Hepatocyte (in vitro differentiated cells): Measurements from ENCODE around the gene PDGFA. TPM values are rescaled to one million over a fixed set of nuclear protein-coding genes. Genes with fewer than 3 reads are reported as not detected.

ENCODE experiments used
- DNase-seq: peaks from one replicate; pipeline ENCODE4 v3.0.0-alpha.2; 2016; ENCODE audit warnings: low spot score
- H2AFZ ChIP-seq: fragments of 200-600 bp; sonication (generic); 2 replicates; pipeline ENCODE4 v1.6.0; 2016; ENCODE audit warnings: antibody characterized with exemption, mild to moderate bottlenecking
- H3K27ac ChIP-seq: fragments of 200-600 bp; sonication (generic); 2 replicates; pipeline ENCODE4 v1.5.1; 2016; ENCODE audit warnings: mild to moderate bottlenecking
- H3K27me3 ChIP-seq: fragments of 200-600 bp; sonication (generic); 2 replicates; pipeline ENCODE4 v1.6.1; 2016
- H3K36me3 ChIP-seq: fragments of 200-600 bp; sonication (generic); replicated peaks from 2 replicates; pipeline ENCODE4 v1.5.1; 2016; ENCODE audit warnings: low read depth; ENCODE audit not compliant: insufficient read depth
- H3K4me1 ChIP-seq: fragments of 200-600 bp; sonication (generic); 2 replicates; pipeline ENCODE4 v1.5.1; 2016; ENCODE audit warnings: mild to moderate bottlenecking, moderate library complexity; ENCODE audit not compliant: insufficient read depth
- H3K4me2 ChIP-seq: fragments of 200-600 bp; sonication (generic); 2 replicates; pipeline ENCODE4 v1.6.0; 2016
- H3K4me3 ChIP-seq: fragments of 200-600 bp; sonication (generic); 2 replicates; pipeline ENCODE4 v1.5.1; 2016; ENCODE audit warnings: mild to moderate bottlenecking
- H3K79me2 ChIP-seq: fragments of 200-600 bp; sonication (generic); 2 replicates; pipeline ENCODE4 v1.6.0; 2017; ENCODE audit warnings: mild to moderate bottlenecking
- H3K9me2 ChIP-seq: fragments of 200-600 bp; sonication (generic); replicated peaks from 2 replicates; pipeline ENCODE4 v1.6.0; 2017; ENCODE audit warnings: mild to moderate bottlenecking; ENCODE audit not compliant: insufficient read depth
- H3K9me3 ChIP-seq: fragments of 200-600 bp; sonication (generic); 2 replicates; pipeline ENCODE4 v1.5.1; 2016; ENCODE audit warnings: low read depth, mild to moderate bottlenecking
- H4K20me1 ChIP-seq: fragments of 200-600 bp; sonication (generic); 2 replicates; pipeline ENCODE4 v1.6.0; 2016; ENCODE audit warnings: mild to moderate bottlenecking; ENCODE audit not compliant: insufficient read depth, poor library complexity, severe bottlenecking
- CTCF ChIP-seq: fragments of 200-600 bp; sonication (generic); IDR thresholded peaks from 2 replicates; pipeline ENCODE4 v1.5.1; 2016; ENCODE audit warnings: antibody characterized with exemption, mild to moderate bottlenecking; ENCODE audit not compliant: poor library complexity
- EZH2 ChIP-seq: fragments of 200-600 bp; sonication (generic); IDR thresholded peaks from 2 replicates; pipeline ENCODE4 v1.6.1; 2016; ENCODE audit warnings: antibody characterized with exemption, mild to moderate bottlenecking, borderline replicate concordance
- EZH2phosphoT487 ChIP-seq: fragments of 200-600 bp; sonication (generic); IDR thresholded peaks from one replicate; pipeline ENCODE4 v1.6.1; 2018; ENCODE audit warnings: antibody characterized with exemption, mild to moderate bottlenecking, low read depth, moderate library complexity; ENCODE audit not compliant: unreplicated experiment, severe bottlenecking
- WGBS: methylation state at CpG from one replicate; pipeline ENCODE4 v1.1.6; 2016; ENCODE audit warnings: low lambda C conversion rate; ENCODE audit errors: missing lambda C conversion rate; 5-methylcytosine and 5-hydroxymethylcytosine counted together
- polyA plus RNA-seq: library from polyadenylated mRNA; unstranded; fragments of >200 nt; fragmentation: Nextera tagmentation; extraction: Ambion mirVana; gene quantifications from 2 replicates; pipeline ENCODE4 v1.2.1, GENCODE V29; 2016
- total RNA-seq: library from RNA; depleted of rRNA; stranded (reverse); fragments of >200 nt; gene quantifications from 2 replicates; pipeline ENCODE4 v1.2.3, GENCODE V29; 2014

PDGFA gene
- total and polyA plus RNA-seq, 2 experiments from 2014 or later: 30.7 to 63.1 TPM

- TF ChIP-seq EZH2 (no peak), EZH2phosphoT487 (no peak), CTCF (no peak)
- H3K4me3 ChIP-seq: no peak overlapping the region
- 100% methylated on average over 1 of the region's 1 CpG for WGBS
These were observed 46.5 kb upstream of the PDGFA start for GRCh38 chr7:566100-566499.

GRCh38 chr7:564176-564865 is 44.7 kb upstream of the PDGFA start:
- no peak overlapping the region for H3K27ac ChIP-seq
- H3K27me3 ChIP-seq: no peaks in the 10 kb centered on the region
- no peaks in the 10 kb centered on the region for H3K9me2 ChIP-seq
- no peak overlapping the region for H3K4me3 ChIP-seq
- no peak for DNase-seq
- H3K4me2 ChIP-seq: no peak overlapping the region
- H4K20me1 ChIP-seq: no peaks in the 10 kb centered on the region
- TF ChIP-seq EZH2phosphoT487 (no peak), CTCF (no peak), EZH2 (no peak)
- no peaks in the 10 kb centered on the region for H3K36me3 ChIP-seq
- no peaks in the 10 kb centered on the region for H3K79me2 ChIP-seq
- no peaks in the 10 kb centered on the region for H3K9me3 ChIP-seq
- no peaks in the 10 kb centered on the region for H3K4me1 ChIP-seq
- H2AFZ ChIP-seq: no peak overlapping the region
- WGBS: 94% methylated on average over 19 of the region's 26 CpGs

More at GRCh38 chr7:566100-566499, 46.5 kb upstream of the PDGFA start:
- no peak for DNase-seq
- H3K36me3 ChIP-seq: no peaks in the 10 kb centered on the region
- no peaks in the 10 kb centered on the region for H3K27me3 ChIP-seq
- H2AFZ ChIP-seq: no peak overlapping the region
- no peaks in the 10 kb centered on the region for H4K20me1 ChIP-seq
- no peak overlapping the region for H3K27ac ChIP-seq
- no peaks in the 10 kb centered on the region for H3K4me1 ChIP-seq
- no peak overlapping the region for H3K4me2 ChIP-seq
- H3K79me2 ChIP-seq: no peaks in the 10 kb centered on the region
- no peaks in the 10 kb centered on the region for H3K9me3 ChIP-seq
- no peaks in the 10 kb centered on the region for H3K9me2 ChIP-seq

DNA sequence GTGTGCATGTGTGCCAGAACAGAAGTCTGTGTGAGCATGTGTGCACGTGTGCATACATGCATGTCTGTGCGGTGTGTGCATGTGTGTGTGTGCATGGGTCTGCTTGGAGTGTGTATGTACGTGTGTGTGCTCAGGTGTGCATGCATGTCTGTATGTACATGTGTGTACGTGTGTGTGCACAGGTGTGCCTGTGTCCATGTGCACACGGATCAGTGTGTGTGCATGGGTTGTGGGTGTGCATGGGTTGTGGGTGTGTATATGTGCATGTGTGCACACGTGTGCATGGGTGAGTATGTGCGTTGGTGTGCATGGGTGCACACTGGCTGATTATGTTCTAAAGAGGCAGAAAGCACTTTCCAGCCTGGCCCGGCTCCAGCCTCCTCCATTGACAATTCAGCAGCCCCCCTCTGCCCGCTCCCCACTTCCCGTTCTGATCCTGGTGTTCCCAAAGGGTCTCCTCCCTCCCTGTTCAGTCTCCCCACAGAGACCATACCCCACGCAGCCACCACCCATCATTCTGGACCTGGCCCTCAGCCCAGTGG is 44.1 kb upstream of the PDGFA start:
- no peaks in the 10 kb centered on the region for H3K79me2 ChIP-seq
- no peak overlapping the region for H3K27ac ChIP-seq
- 98% methylated on average over 11 of the region's 11 CpGs for WGBS
- H3K27me3 ChIP-seq: no peaks in the 10 kb centered on the region
- TF ChIP-seq EZH2phosphoT487 (no peak), CTCF (no peak), EZH2 (no peak)
- no peak for DNase-seq
- H2AFZ ChIP-seq: no peak overlapping the region
- no peaks in the 10 kb centered on the region for H3K9me2 ChIP-seq
- no peak overlapping the region for H3K4me2 ChIP-seq
- H3K36me3 ChIP-seq: no peaks in the 10 kb centered on the region
- no peaks in the 10 kb centered on the region for H3K4me1 ChIP-seq
- H3K9me3 ChIP-seq: no peaks in the 10 kb centered on the region
- H4K20me1 ChIP-seq: no peaks in the 10 kb centered on the region
- no peak overlapping the region for H3K4me3 ChIP-seq
